HG03139 (cell line): ENCODE results near the gene IL25.

Experiments
- ATAC-seq: cut with Tn5 transposase; IDR thresholded peaks from one replicate; pipeline ENCODE4 v1.9.1; 2021; ENCODE audit not compliant: unreplicated experiment

The IL25 gene

DNA sequence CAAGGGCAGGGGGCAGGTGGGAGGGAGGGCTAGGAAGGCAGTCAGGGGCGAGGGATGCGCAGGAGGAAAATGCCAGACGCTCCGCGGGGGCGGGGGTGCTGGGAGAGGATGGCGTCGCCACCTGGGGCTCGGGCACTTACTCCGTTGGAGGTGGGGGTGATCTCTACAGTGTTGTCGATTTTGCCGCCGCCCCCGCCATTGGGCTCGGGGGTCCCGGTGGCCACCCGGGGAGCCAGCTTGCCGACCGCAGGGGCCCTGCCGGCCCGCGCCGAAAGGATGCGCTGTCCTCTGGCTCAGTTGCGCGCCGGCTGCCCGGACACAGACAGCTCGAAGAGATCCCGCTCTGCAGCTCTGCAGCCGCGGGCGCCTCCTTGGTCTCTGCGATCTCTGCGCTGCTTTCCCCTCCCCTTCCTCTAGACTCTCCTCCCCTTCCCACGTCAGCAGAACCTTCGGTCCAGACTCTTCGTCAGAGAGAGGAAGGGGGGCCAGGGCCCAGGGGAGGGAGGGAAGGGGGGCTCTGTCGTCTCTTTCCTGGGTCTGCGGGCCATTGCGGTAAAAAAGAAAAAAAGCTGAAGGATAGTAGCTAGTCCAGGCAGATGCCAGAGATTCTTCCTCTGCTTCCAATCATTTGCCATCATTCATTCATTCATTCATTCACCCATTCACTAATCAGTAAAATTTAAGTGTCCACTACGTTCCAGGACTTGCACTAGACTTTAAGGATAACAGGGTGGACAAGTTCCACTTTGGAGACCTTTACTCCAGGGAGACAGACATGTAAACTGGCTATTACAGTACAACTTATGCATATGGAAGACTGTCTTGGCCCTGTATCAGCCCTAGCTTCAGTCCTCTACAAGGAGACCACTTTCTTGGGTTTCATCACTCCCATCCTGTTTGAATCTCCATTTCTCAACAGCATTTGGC lies 19.8 kb upstream of the IL25 start, which contains the start of gene SLC22A17:
TSS of gene SLC22A17 (minus strand) at position 382 of the 927 bp plus-strand sequence.
- no peak for ATAC-seq

DNA sequence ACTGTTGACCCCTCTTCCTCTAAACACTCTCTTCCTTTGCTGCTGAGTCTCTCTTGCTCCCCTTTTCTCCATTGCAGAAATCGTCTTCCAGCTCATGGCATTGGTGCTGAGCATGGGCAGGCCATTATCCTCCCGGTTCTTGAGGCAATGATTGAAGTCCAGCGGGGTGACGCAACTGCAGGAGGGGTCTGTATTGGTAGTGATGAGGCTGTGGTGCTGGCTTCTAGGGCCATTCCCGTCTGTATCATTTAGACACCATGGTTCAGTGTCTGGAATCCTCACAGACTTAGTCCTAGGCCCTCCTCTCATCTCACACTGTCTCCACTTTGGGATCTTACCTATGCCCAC lies 19.2 kb upstream of the IL25 start:
- no peak for ATAC-seq

DNA sequence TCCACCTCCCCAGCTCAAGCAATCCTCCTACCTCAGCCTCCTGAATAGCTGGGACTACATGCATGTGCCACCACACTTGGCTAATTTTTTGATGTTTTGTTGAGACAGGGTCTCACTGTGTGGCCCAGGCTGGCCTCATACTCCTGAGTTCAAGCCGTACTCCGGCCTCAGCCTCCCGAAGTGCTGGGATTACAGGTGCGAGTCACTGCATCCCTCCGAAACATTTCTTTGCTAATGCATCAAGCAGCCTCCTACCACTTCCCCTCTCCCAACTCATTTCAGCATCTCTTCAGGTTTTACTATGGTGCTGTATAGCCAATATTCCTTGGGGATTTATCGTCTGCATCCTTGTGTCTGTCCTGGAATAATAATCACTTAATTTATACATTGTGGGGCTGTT lies 17.6 kb upstream of the IL25 start:
- ATAC-seq = no peak

DNA sequence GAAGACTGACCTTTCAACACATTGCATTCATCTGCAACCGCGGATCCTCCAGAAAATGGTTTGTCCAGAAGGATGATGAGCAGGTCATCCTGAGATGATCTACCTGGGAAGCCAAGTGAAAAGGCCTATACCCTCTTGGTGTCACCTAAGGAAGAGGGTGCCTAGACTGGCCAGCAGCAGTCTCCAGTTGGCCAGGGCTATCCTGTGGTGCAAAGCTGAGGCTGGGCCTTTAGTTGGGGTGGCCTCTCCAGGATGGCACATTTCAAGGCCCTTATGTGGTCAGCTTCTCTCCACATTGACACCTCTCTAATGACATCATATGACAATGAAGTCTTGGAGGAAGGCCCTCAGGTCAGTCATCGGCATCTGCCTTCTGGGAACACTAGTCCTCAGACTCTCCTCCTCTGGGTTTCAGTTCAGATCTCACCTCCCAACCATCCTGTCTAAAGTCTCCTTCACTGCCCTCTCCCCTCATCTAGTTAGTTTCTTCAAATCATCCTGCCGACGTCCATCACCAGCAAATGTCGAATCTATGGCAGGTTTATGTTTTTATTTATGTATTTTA lies 16.7 kb upstream of the IL25 start:
- no peak for ATAC-seq

DNA sequence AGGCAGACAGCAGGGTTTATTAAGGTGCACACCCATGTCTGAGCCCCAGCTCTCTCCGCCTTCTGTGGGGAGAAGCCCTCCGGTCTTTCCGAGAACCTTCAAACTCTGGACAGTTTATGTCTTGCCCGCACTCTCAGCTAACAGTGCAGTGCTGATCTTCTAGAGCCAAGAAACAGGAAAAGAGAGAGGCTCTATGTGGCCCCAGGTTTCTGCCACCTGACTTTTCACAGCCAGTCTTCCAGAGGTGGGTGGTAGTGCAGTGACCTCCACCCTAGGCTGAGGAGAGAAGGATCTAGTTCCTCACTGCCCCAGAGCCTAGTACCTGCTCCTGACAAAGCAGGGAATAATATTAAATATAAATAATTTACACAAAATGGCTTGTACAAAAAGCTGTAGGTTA lies 15.9 kb upstream of the IL25 start:
- ATAC-seq = no peak

DNA sequence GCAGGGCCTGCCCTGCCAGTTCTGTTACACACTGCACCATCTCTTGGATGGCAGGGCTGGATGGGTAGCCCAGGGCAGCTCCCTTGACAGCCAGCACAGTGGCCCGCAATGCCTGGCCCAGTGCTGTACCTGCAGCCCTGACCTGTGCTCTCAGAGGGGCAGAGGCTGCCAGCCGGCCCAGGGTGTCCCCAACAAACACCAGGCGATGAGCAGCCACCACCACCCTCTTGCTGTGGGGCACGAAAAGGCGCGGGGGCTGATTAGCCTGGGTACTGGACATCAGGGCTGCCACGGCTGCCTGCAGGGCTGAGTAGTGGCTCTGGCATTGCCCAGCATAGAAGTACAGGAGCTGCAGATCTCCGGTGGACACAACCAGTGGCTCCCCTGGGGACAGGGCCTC lies 15.3 kb upstream of the IL25 start:
- ATAC-seq = no peak

DNA sequence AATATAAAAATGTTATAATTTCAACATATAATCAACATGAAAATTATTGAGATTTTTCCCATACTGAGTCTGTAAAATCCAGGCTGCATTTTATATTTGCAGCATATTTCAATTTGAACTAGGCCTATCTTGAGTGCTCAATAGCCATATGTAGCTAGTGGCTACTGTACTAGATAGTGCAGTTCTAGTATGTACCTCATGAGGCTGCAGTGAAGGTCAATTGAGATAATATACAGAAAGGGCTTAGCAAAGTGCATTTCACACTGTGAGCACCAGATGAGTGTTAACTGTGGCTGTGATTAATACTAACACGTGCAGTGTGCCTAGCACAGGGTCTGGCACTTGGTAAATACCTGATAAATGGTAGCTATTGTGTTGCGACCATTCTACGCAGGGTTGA lies 14.6 kb upstream of the IL25 start:
- ATAC-seq = no peak

DNA sequence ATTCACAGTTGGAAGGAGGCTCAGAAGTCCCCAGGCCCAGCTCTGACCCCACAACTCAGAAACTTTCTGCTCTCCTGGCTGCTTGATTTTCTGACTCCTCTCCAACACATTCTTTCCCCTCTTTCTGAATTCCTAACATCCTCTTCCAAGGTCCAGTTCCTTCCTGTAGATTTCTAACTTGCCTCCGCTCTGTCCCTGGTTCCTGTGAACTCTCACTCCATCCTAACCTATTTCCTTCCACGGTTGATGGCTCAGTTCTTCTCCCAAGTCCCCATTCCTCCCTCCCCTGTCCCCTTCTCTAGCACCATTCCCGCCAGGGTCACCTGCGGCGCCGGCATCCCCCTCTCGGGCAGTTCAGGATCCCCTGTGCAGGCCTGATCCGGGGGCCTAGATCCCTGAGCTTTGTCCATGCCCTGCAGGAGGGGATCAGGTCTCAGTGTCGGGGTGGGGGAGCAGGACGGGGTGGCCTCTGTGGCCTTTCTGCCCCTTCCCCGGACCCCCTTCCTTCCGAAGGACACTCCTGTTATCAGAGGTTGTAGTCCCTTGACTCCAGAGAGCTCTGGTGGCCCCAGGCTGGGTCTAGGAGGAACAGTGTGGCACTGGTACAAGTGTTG lies 13.9 kb upstream of the IL25 start:
- ATAC-seq = no peak

DNA sequence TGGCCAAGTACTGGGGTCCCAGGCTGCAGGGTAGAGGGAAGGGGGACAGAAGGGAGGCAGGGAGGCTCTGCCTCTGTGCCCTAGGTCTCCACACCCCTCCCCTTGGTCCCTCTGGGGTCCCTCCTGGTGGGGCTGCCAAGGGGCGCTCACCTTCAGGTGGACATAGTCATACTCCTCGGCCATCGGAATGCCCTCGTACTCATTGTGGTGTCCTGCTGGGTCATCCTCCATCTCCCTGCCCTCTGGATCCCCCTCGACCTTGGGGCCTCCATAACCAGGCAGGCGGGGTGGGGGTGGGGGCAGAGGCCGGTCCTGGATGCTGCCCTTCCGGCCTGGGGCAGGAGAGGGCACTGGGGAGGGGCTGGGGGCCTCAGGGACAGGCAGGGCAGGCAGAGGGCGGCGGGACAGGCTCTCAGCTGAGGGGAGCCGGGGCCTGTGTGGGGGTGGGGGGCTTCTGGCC lies 13.4 kb upstream of the IL25 start:
- ATAC-seq = no peak

DNA sequence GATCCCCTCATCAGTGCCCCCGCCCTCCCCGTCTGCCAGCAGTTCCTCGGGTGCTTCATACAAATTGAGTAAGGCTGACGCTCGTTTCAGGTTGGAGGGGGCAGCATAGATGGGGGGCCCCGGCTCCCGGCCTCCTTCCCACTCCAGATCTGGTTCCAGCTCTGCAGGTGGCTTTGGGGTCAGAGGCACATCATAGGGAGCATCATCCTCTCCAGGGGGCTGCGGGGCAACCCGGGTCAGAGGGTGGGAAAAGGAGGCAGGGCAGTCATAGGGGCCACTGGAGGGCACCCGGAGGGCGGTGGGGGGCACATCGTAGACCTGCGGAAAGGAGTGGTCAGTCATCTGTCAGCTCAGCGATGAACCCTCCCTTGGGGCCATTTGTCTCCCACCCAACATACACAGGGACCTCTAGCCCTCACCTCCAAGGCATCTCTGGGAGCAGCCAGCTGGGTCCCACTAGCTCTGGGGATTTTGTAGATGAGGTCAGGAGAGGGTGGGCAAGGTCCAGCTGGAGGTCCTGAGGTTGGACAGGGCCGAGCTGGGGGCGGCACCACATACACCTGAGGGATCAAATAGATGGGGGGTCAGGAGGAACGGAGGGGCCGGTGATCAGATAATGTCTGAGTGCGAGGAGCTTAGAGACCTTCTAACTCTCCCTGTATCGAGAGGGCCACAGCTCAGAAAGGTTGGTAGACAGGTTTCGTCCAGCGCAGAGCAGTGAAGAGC lies 12.7 kb upstream of the IL25 start:
- no peak for ATAC-seq

DNA sequence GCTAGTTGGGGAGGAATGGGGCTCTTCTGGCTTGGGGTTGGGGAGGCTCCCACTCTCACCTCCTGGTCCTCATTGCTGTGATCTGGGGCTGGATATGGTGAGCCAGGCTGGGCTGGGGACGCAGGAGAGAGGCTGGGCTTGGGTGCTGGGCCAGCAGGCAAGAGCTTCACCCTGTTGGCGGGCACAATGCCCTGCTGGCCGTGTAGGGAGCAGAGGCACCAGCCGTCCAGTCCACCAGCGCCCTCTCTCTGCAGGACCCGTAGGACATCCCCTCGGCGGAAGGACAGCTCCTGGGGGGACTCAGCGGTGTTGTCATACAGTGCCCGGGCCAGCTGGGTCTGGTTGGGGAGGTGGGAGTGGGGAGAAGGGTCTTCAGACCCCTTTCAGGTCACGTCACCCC lies 12.1 kb upstream of the IL25 start:
- no peak for ATAC-seq

DNA sequence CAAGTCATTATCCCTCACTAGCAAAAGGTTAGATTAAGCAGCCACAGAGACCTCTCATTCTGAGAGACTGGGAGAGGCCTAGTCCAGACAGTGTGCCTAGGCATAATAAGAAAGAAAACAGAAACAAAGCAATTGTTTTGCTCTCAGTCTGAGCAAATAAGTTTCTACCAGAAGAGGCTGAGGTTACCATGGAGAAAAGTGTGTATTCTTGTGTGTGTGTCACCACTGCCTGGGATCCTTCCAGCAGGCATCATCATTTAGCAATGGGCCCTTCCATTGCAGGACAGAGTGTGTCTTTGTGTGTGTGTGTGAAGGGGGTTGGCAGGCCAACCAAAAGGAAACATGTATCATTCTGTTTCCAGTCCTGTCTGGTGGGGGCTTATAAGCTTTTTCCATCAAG lies 11.3 kb upstream of the IL25 start:
- no peak for ATAC-seq

DNA sequence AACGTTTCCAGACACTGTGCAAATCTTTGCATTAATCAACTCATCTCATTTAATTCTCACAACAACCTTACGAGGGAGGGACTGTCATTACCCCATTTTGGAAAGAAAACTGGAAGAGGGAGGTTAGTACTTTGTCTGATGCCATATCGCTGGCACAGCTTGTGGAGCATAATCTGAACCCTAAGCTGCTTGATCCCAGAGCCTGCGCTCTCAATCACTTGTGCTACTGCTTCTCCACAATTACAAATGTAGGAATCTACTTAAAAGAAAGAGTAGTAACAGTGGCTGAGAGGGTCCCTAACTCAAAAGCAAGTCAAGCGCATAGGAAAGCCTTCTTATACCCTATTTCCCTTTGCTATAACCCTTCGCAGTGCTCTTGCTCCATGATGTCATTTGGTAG lies 10.8 kb upstream of the IL25 start:
- no peak for ATAC-seq

DNA sequence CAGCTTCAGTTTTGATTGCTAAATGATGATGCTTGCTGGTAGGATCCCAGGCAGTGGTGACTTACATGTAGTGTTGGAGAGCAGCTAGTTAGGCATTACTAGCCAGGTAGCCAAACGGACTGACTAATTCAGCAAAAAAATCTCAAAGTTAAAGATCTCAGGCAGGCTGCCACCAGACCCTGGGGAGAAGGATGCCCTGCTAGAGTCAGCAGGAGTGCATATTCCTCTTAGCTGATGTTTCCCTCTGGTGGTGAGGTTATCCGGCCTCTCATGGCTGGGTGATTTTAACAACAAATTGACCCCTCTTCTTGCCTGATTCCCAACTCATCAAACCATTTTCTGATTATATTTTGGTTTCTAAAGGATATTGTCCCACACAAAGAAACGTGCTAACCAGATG lies 10.4 kb upstream of the IL25 start:
- ATAC-seq = no peak

DNA sequence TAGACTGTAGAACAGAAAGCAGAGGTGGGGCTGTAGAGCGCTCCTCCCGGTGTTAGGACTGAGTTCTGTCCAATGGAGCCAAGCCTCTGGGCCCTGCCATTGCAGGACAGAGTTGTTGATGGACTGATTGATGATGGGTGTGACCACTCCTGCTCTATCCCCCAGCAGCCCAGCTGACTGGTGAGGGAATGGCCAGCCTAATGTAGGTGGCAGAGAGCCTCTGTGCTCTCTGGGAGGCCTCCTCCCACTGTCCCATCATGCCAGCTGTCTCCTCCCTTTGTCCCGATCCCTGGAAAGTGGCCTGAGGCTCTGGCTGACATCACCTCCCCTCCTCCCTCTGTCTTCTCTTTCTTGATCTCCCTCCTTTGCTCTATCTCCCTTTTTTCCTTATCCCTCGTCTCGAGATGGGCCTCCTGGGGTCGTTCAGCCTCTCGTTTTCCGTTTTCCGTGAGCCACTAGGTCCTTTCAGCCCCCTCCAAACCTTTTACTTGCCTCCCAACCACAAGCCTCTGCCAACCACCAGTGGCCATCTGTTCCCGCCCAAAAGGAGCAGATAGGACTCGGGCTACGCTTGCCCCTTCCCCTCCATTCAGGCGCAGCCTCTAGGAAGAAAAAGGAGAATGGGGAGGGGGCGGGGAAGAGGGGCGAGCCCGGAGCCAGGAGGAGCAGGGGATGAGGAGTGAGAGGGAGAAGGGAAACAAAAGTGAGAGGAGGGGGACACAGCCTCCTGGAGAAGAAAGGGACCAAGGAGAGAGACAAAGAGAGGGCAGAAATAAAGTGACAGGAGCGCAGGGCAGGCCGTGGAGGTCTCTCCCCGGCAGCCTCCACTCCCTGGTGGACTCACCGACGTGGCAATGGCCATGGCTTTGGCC lies 8.2 kb upstream of the IL25 start:
- ATAC-seq = no peak

DNA sequence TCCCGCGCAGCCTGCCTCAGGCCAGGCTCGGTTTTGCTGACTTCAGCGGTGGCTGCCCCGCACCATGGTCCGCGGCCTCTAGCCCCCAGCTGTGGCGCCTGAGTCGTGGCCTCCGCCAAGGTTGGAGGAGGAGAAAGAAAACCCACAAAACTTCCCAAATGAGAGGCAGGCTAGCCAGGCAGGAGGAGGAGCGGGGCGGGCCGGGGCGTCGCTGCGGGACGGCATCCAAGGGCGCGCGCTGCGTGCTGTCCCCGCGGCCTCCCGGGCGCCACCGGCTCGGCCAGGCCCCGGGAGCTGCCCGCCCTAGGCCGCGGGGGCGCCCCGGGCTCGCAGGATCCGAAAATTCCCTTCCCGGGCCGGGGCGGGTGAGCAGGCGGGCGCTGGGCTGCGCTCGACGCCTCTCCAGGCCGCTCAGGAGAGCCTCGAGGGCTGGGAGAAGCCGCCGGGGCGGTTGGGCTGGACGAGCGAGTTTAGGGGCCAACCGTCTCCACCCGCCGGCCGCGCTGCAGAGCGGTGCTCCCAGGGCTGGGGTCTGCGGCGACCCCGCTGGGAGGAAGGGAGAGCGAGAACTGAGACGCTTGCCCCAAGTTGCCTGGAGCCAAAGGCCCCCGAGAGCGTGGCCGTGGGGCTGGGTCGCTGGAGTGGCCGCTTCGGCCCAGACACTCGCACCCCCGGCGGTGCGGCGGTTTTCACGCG lies 7.4 kb upstream of the IL25 start, which contains the start of gene EFS:
TSS of gene EFS (minus strand) at position 137 of the 696 bp plus-strand sequence. CDS start 147 bp downstream, outside the sequence.
- ATAC-seq = no peak

DNA sequence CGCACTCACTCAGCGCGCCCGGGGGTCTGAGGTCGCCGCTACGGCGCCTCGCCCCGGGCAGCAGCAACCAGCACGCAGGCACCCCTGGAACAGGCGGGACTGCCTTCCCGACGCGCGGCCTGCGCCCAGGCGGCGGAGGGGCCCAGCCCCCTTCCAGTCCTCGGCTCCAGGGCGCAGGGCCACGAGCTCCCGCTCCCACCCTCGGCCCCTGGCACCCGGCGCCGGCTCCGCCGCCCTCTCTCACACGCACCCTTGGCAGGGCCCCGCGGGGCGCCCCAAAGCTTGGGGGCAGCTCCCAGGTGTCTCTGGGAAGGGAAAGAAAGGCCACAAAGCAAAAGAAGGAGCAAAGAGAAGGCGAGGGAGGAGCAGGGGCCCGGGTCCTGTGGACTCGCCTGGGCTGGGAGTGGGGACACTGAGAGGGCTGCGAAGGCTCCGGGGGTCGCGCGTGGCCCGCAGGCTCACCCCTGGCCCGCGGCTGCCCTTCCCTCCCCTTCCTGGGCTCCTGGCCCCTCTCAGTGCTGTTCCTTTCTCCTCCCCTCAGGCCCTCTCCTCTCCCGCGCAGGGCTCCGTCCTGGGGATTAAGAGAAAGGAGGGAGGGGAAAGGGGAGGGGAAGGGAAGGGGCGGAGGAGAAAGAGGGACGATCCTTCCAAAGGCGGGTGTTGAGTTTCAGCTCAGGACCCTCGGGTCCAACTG lies 6.7 kb upstream of the IL25 start:
- no peak for ATAC-seq

DNA sequence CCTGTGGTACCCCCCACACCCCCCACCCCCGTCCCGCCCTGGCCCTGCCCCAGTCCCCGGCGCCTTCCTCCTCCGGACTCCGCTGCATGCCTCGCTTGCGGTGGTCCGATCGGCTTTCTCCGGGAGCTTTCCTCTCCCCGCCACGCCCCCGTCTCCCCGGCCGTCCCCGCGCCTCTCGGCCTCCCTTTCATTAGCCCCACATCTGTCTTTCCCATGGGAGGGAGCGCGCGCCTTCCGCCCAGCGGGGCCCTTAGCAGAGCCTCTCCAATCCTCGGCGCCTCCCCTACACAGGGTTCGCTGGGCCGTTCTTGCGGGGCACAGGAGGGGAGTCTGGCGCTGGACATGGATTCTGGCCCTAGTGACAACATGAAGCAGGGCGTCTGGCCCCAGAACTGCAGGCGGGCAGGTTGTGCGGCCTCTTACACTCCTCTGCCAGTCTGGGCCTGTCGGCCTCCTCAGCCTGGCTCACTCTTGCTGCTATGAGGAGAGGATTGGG lies 6.1 kb upstream of the IL25 start:
- ATAC-seq = no peak

DNA sequence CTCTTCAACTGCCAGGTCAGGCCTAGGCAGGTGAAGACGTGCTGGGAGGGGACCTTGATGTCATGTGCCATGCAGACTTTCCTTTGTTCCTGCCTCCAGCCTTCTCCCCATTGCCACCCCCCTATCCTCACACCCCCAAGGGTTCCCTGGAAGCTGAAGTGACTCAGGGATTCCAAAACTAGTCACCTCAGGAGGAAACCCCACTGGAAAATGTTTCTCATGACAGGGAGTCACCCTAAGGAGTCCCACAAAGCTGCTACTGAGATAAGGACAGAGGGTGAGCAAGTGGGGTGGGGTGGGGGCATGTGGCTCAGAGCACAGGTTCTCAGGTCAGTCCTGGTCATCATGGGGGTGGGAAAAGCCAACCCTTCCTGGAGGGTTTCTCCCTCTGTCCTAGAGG lies 2.4 kb upstream of the IL25 start:
- ATAC-seq = no peak
